NCI-H82 treated with DMSO at 0.1 percent for 48 hours (cell line): Measurements from ENCODE around the gene SLITRK1.

ENCODE experiments used
- DNase-seq: peaks from one replicate; lab custom pipeline; 2025; ENCODE audit not compliant: unreplicated experiment; lab: John Stamatoyannopoulos, UW

SLITRK1 gene, protein sequence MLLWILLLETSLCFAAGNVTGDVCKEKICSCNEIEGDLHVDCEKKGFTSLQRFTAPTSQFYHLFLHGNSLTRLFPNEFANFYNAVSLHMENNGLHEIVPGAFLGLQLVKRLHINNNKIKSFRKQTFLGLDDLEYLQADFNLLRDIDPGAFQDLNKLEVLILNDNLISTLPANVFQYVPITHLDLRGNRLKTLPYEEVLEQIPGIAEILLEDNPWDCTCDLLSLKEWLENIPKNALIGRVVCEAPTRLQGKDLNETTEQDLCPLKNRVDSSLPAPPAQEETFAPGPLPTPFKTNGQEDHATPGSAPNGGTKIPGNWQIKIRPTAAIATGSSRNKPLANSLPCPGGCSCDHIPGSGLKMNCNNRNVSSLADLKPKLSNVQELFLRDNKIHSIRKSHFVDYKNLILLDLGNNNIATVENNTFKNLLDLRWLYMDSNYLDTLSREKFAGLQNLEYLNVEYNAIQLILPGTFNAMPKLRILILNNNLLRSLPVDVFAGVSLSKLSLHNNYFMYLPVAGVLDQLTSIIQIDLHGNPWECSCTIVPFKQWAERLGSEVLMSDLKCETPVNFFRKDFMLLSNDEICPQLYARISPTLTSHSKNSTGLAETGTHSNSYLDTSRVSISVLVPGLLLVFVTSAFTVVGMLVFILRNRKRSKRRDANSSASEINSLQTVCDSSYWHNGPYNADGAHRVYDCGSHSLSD

DNA sequence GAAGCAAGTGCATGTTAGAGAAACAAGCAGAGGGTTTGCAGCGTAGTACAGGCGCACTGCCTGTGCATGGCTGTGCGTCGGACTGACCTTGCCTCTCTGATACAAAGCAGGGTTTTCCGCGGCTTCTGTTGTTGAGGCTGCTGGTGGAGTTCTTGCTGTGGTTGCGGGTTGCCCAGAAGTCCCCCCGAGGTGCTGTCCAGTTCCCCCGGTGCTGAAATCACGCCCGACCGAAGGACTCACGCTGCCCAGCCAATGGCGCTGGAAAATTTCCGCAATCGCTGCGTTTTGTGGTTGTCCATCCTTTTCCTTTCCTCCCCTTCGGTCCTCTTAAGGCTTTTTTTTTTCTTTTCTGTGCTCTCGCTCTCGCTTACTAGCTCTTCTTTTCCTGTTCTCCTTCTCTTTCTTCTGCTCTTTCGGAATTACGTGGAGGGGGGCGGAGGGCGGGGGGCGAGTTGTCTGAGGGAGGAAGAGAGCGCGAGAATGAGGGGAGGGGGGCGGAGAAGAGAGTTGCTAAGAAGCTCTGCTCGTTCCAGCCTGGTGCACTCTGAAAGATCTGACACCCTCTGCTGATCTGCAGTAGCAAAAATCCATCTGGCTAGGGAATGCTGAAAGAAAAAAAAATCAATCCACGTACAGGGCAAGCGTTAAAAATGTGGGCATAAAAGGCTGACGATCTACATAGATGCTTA is at the start of gene SLITRK1:
SLITRK1 (minus strand) TSS at position 558 of the 689 bp plus-strand sequence. CDS start 967 bp downstream, outside the sequence.
- peak; percentile 51 for DNase-seq

GRCh38 chr13:83929157-83929556 is 46.9 kb upstream of the SLITRK1 start:
- no peak for DNase-seq

DNA sequence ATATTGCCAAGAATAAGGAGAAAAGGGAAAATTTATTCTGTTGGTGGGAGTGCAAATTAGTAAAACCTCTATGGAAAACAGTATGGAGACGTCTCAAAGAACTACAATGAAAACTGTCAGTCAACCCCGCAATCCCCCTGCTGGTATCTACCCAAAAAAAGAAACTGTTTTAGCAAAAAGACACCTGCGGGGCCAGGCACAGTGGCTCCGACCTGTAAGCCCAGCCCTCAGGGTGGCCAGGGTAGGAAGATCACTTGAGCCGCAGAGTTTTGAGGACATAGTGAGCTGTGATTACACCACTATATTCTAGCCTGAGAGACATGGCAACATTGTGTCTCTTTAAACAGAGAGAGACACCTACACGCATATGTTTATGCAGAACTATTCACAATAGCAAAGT is 37.5 kb upstream of the SLITRK1 start:
- no peak for DNase-seq

DNA sequence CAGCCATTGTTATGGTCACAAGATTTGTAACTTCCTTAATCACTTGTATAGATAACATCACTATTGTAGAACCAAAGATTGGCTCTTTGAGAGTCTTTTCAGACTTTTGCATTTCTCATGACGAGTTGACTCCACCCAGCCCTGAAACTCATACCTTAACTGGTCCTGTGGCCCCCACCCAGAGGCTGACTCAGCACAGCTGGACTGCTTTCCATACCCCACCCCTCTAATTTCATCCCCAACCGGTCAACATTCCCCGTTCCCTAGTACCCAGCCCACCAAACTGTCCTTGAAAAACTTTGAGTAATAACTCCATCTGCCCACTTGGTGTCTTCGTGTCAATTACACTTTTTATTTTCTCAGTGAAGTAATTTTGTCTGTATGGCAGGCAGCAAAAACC is 32.1 kb upstream of the SLITRK1 start:
- no peak for DNase-seq

GRCh38 chr13:83907196-83907989 is 25.1 kb upstream of the SLITRK1 start:
- DNase-seq, result no peak

- no peak for DNase-seq
Observed at GRCh38 chr13:83906240-83906820, 24.1 kb upstream of the SLITRK1 start.

- DNase-seq, result no peak
Observed at GRCh38 chr13:83905641-83906040, 23.4 kb upstream of the SLITRK1 start.

DNA sequence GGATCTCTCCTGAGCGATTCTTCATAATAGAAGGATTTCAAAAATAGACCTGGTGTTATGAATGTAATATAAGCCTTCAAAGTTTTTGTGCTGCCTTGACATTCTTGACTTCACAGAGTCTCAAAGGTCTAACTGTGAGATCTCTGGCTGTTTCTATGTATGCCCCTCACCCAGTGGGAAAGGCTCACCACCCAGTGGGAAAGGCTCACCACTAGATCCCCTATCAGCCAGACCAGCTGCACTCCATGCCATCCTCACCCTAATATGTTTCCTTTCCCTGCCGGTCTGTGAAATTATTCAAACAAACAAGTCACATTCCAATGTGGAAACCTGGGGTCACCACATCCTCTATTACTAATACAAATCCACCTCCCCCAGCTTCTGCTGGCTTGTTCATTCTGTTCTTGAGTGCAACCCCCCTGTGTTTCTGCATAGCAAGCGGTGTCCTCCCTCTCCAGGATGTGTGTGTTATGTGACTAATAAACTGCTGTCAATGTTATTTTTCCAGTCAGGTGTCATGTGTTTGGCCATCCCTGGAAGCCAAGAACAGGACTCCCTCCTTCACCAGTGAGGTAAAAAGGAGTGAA is 13.8 kb upstream of the SLITRK1 start:
- no peak for DNase-seq

DNA sequence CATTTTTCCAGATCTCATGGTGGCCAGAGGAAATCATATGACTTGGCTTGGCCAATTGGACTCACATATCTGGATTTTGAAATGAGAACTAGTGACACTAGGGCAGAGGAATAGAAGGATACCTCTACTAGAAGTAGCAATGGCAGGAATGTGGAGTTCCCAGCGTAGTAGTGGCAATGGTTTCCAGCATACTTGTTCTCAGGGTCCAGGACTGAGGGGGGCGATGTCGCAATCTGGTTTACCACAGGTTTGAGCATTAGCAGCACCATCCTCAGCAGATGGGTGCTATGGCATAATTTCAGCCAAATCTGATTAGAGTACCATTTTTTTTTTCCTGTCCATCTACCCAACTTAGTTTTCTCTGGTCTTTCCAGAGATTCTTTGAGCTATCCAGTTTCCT is 8.1 kb upstream of the SLITRK1 start:
- no peak for DNase-seq

GRCh38 chr13:83884141-83884540 is 1.9 kb upstream of the SLITRK1 start:
- DNase-seq, result no peak

- DNase-seq, result no peak
Observed at GRCh38 chr13:83883061-83883523, 818 bp upstream of the SLITRK1 start.

DNA sequence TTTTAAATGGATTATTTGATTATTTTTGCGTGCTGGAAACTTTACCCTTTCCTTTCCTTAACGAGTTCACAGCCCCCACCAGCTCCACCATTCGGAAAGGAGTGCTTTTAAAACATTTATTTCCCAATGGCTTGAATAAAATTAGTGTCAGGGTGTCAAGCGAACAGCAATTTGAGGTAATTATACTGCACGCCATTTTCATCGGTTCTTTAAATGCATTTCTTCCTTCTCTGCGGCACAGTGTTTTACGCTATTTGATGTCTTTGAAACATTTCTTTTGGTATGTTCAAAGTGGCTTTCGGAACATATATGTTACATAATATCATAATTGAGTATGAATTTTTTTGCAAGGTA is 309 bp upstream of the SLITRK1 start:
- DNase-seq, result no peak

DNA sequence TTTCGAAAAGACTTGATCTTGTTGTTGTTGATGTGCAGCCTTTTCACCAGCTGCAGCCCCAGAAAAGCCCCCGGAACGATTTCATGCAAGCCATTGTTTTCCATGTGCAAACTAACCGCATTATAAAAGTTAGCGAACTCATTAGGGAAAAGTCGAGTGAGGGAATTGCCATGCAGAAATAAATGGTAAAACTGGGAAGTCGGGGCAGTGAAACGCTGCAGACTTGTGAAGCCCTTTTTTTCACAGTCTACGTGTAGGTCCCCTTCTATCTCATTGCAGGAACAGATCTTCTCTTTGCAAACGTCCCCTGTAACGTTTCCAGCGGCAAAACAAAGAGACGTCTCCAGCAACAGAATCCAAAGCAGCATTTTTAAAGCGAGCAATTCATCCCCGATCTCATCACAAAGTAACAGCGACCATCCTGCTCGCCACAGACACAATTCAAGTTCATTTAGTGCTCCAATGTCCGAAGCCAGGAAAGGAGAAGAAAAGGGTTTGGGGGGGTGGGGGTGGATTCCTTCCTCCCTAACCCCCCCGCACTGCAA is 1.1 kb downstream of the SLITRK1 start:
- no peak for DNase-seq

DNA sequence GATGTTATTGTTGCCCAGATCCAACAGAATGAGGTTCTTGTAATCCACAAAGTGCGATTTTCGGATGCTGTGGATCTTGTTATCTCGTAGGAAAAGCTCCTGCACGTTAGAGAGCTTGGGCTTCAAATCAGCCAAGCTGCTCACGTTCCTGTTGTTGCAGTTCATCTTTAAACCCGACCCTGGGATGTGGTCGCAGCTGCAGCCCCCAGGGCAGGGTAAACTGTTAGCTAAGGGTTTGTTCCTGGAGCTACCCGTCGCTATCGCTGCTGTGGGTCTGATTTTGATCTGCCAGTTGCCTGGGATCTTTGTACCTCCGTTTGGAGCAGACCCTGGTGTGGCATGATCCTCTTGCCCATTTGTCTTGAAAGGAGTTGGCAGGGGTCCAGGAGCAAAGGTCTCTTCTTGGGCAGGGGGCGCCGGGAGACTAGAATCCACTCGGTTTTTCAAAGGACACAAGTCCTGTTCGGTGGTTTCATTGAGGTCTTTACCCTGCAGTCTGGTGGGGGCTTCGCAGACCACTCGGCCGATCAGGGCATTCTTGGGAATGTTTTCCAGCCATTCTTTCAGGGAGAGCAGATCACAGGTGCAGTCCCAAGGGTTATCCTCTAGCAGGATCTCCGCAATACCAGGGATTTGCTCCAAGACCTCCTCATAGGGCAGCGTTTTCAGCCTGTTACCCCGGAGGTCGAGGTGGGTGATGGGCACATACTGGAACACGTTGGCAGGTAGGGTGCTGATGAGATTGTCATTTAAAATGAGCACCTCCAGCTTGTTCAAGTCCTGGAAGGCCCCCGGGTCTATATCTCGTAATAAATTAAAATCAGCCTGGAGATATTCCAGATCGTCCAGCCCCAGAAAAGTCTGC is 1.8 kb downstream of the SLITRK1 start:
- DNase-seq, result no peak

GRCh38 chr13:83879431-83880171 is 2.7 kb downstream of the SLITRK1 start:
- no peak for DNase-seq

- DNase-seq, result no peak
Observed at GRCh38 chr13:83878691-83879430, 3.4 kb downstream of the SLITRK1 start.

GRCh38 chr13:83877651-83878355 is 4.5 kb downstream of the SLITRK1 start:
- peak; percentile 93 for DNase-seq
